Stimulated activated CD4-positive, alpha-beta T cell treated with anti-CD3 and anti-CD28 coated beads, Interleukin-12 subunit alpha, Interleukin-12 subunit beta, amount 100 ng/mL, for 24 hours (primary cell): Measurements from ENCODE around the gene TNFAIP6.
"Not testable (repeated sequence)": the region's sequence is repeated elsewhere in the genome, so short reads cannot be mapped to it uniquely, and the experiment has no call there.

Experiments used
- DNase-seq, 2 experiments: peaks; one replicate each; pipeline ENCODE4 v3.0.0-alpha.2; 2020; ENCODE audit warnings: low read depth in 2 of 2

TNFAIP6 gene

DNA sequence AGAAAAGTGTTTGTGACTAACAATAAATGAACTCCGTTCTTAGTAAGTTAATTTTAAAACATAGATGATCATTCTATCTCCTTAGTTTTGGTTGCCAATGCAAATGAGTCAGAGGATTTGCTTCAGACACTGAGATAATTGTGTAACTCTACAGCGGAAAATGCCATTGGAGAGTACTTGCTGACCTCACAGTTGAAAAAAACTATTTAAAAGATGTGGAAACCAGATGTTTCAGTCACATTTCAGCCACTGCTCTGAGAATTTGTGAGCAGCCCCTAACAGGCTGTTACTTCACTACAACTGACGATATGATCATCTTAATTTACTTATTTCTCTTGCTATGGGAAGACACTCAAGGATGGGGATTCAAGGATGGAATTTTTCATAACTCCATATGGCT lies at the start of gene TNFAIP6:
Gene TNFAIP6 (plus strand): TSS at position 234 of the 400 bp plus-strand sequence. CDS start 75 bp downstream, at position 309.
- no peak for DNase-seq

DNA sequence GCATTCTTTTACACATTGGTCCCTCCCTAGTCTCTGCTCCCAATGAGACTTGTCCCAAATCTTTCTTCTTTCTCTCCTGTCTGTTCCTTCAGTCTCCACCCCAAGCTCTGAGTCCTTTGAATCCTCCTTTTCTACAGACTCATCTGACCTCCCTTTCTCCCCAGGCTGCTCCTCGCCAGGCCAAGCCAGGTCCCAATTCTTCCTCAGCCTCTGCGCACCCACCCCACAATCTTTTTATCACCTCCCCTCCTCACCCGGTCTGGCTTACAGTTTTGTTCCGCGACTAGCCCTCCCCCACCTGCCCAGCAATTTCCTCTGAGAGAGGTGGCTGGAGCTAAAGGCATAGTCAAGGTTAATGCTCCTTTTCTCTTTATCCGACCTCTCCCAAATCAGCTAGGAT lies 47.1 kb upstream of the TNFAIP6 start:
- DNase-seq: not testable (repeated sequence)

DNA sequence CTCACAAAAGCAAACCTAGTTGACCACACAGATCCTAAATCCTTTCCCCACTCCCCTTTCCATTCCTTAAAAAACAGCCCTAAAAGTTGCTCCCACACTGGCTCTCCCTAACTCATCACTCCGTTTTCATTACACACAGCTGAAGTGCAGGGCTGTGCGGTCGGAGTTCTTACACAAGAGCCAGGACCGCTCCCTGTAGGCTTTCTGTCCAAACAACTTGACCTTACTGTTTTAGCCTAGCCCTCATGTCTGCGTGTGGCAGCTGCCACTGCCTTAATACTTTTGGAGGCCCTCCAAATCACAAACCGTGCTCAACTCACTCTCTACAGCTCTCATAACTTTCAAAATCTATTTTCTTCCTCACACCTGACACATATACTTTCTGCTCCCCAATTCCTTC lies 45.0 kb upstream of the TNFAIP6 start:
- DNase-seq: not testable (repeated sequence)

DNA sequence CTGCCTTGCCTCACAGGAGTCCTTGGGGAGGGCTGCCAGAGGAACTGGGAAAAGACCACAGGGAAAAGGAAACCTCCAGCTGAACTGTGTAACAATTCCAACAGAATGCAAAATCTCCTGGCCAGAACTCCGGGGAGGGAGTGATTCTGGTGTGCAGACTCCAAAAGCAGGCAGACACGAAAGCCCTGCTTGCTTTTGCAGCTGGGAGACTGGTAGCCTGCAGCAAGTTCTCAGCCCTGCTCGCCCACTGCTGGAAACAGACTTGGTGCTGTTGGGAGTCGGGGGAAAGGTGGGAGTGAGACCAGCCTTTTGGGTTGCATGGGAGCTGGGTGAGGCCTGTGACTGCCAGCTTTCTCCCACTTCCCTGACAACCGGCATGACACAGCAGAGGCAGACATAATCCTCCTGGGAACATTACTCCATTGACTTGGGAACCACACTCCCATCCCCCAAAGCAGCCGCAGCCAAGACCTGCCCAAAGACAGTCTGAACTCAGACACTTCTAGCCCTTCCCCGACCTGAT lies 42.0 kb upstream of the TNFAIP6 start:
- no peak for DNase-seq

GRCh38 chr2:151325581-151326095 lies 31.8 kb upstream of the TNFAIP6 start:
- no peak for DNase-seq

DNA sequence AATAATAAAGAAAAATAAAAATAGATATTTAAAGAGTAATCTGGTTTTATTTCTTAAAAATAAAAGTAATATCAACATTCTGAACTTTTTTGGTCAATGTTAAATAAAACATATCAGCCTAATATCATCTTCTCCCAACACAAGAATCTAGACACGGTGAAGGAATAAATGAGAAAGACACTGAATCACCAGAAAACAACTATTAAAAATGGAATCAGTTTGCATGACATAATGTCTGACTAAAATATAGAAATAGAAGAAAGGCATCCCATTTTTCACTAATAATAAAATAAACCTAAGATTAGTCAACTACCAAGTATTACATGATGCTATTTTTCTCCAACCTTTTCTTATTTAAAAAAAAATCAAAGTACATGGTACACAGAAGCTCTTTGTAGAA lies 30.8 kb upstream of the TNFAIP6 start:
- DNase-seq: no peak

DNA sequence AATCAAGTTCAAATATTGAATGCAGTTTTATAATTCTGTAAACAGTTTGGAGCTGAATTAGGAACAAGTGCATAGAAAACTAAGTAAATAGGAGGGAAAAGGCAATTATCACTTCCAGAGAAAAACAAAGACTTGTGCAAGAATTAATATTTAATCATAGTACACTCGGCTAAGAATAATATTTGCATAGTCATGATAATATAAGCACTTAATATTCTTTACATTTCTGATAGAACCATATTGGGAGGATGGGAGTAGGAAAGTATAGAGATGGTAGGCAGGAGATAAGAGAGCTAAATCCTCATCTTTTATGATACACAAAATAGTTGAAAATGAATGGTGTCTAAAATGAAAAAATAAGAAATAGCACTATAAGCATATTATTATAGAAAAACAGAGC lies 27.4 kb upstream of the TNFAIP6 start:
- DNase-seq: no peak

- DNase-seq: no peak
These were observed 24.3 kb upstream of the TNFAIP6 start for GRCh38 chr2:151333083-151333482.

DNA sequence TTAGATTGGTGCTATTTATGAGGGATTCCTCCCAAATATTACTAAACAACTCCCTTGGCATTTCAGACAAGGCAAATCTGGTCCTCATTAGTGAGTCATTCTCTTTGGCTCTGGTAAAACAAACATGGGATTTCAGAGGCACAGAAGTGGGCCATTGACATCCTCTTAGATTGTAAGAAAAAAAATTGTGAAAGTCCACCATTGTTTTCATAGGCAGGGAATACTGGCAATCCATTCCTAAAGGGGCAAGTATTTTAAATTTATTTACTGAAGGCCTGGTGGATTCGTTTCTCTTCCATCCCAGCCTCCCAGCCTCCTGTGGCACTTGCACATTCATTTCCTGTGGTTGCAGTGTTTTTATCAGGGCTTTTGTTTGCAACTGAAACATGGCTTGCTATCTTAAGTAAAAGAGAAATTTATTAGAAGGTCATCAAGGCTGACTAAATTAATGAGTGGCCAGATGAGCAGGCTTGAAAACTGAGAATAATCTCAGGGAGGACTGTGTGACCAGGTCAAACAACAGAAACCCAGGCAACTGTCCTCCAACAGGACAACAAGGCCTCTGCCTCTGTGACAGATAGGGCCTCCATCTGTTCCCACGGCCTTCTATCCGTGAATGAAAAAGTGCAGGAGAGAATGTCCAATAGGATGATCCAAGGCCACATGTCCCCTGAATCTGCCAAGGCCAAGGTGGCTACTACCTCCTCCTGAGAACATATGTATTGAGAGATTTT lies 23.1 kb upstream of the TNFAIP6 start:
- DNase-seq: no peak

- DNase-seq: no peak
These were observed 20.5 kb upstream of the TNFAIP6 start for GRCh38 chr2:151336863-151337371.

GRCh38 chr2:151337643-151338042 lies 19.7 kb upstream of the TNFAIP6 start:
- no peak for DNase-seq

DNA sequence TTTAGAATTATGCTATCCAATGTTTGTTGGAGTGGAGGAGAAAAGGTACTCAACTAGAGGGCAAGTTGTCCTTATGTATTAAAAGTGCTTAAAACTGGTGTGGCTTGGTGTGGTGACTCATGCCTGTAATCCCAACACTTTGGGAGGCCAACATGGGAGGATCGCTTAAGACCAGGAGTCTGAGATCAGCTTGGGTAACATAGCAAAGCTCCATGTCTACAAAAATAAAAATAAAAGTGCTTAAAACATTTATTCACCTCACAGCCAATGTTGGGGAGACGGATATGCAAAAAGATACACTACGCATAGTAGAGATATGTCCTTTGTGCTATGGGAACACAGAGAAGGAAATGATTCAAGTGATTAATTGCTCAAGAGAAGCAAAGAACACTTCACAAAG lies 19.3 kb upstream of the TNFAIP6 start:
- no peak for DNase-seq

DNA sequence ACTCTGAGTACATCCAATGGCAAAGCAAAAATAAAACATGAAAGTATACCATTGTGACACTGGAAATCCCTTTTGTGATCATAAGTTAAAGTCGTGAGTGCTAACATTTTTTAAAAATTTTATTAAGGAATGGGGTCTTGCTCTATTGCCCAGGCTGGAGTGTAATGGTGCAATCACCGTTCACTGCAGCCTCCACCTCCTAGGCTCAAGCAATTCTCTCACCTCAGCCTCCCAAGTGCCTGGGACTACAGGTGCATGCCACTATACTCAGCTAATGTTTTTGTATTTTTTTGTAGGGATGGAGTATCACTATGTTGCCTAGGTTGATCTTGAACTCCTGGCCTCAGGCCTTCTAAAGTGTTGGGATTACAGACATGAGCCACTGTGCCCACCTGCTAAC lies 14.3 kb upstream of the TNFAIP6 start:
- no peak for DNase-seq

DNA sequence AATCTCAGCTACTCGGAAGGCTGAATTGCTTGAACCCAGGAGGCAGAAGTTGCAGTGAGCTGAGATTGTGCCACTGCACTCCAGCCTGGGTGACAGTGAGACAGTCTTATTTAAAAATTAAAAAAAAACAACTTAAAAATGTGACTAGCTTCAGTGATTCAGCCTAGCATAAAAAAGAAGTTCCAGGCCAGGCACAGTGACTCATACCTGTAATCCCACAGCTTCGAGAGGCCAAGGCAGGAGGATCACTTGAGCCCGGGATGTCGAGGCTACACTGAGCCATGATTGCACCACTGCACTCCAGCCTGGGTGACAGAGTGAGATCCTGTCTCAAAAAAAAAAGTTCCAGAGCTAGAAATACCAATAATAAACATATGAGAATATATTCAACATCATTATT lies 13.2 kb upstream of the TNFAIP6 start:
- not testable (repeated sequence) for DNase-seq

DNA sequence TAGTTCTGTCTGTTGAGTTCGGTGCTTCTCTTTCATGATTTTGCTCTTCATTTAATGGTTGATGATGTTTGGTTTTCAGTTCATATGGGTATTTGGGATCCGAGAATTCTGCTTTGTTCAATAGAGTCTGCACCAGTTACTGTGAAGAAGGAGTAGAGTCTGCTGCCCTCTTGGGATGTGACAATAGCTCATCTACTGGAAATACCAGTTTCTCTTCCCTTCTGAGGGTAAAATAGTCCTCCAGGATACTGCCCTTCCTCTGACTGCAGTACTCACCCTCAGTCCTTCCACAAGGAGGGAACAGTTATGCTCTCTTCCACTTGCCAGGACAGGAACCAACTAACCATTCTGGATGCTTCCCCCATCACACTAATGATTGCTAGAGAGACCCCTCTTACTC lies 12.5 kb upstream of the TNFAIP6 start:
- no peak for DNase-seq

DNA sequence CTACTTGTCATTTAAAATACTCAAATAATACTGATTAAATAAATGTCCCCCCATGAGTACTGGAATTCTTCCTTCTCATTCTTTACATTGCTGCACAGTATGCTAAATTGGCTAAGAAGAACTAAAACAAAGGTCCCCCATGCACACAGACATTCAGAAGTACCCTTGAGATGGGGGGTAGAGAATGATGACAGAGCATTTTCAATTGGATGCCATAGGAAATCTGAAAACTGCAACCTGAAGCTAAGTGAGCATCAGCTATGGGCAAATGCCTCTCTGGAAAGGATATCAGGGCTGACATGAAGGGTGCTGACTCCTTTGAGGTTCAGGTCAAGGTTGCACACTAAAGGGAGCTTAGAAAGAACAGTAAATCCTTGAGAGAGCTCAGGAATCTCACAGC lies 10.1 kb upstream of the TNFAIP6 start:
- no peak for DNase-seq

- no peak for DNase-seq
These were observed 9.5 kb upstream of the TNFAIP6 start for GRCh38 chr2:151347906-151348305.

DNA sequence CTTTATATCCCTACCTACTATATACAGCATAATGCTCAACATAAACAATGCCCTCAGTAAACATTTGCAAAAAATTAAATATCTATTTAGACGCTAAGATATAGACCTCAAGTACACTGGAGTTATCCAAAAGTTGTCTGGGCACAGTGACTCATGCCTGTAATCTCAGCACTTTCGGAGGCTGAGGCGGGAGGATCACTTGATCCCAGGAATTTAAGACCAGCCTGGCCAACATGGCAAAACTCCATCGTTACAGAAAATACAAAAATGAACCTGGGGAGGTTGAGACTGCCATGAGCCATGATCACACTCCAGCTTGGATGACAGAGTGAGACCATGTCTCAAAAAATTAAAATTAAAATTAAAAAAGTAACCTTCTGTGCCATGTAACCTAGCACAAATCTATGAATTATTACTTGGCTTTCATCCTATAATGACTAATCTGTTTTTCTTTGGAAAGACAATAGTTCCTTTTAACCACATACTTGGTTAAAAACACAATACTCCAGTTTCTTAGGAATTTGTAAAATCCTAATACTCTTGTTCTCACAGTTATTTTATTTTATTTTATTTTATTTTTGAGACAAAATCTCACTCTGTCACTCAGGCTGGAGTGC lies 6.7 kb upstream of the TNFAIP6 start:
- DNase-seq: no peak

DNA sequence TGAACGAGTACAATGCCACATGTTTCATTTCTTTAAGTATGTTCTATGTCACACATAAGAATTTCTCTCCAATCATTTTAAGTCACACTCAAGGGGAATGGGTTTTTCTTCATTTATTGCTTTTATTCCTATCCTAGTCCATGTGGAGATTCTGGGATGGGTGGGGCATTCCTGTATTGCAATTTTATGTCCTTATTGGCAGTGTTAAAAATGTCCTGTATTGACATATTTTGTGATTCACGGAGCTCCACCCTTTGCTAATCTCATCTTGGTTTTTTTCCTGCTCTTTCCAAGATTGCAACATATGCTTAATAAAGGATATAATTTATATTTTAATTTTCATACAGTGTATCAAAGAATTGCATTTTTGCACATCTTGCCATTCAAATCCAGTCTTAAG lies 3.4 kb upstream of the TNFAIP6 start:
- no peak for DNase-seq

GRCh38 chr2:151354807-151355206 lies 2.6 kb upstream of the TNFAIP6 start:
- no peak for DNase-seq

DNA sequence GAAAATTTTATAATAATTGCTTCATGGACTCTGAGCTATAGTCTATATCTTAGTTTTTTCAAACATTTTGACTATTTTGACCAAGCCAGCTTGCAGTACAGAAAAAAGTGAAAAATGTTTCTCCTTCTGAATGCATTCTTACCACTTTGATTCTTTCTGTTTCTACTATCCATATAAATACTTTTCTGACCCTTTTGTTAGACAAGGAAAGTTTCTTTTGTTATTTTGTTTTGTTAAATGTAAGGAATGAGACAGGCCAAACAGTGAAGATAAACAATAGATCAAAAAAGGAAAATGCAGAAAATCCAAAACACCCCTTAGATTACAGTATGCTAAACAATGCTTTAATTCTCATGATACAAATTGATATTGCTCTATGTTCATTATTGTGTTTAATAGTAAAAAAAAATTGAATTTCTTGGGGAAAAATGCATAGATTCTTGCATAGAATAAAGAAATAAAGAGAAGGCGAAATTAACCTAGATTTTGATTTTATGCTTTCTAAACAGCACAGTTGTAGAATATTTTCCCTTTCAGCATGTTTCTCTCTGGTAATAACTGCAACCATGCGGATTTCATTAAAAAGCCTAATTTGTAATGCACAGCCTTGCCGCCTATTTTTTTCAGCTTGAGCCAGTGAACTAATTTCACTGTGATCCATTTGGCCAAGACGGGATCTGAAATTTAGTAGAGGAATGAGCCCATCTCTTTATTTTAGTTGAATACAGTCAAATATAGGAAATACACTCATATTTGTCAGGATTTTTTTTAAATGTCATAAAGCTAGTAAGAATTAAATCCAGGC lies 976 bp downstream of the TNFAIP6 start:
- DNase-seq: no peak
